Measurements from ENCODE around the gene TCTN1. TPM values are rescaled to one million over a fixed set of nuclear protein-coding genes. Genes with fewer than 3 reads are reported as not detected.
"Not testable (repeated sequence)": the region's sequence is repeated elsewhere in the genome, so short reads cannot be mapped to it uniquely, and the experiment has no call there.

Gene TCTN1
- total RNA-seq, 1 donor from 2014 or later: 31.4 TPM

DNA sequence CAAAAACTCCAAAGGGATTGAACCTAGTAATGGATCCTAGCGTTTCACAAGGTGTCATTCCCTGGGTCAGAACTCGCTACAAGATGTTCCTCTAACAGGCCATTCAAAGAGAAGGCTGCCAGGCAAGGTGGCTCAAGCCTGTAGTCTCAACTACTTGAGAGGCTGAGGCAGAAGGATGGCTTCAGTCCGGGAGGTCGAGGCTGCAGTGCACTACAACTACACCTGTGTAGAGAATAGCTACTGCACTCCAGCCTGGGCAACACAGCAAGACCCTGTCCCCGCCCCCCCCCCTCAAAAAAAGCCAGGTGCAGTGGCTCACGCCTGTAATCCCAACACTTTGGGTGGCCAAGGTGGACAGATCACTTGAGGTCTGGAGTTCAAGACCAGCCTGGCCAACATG lies 45.2 kb upstream of the TCTN1 start:
- intact Hi-C loops (cut with DNase I): no loop called here
- no peak overlapping the region for H3K27ac ChIP-seq
- H3K4me1 ChIP-seq: peaks cover 36% of the 10 kb centered on the region
- DNase-seq (ENCODE audit: extremely low spot score in 2 of 2): no peak
- peaks cover 3% of the 10 kb centered on the region for H3K9me3 ChIP-seq
- TF ChIP-seq POLR2AphosphoS5 (IDR thresholded peaks at IDR 0.05; ENCODE audit: insufficient read depth in 1 of 2, low read depth in 1 of 2): no peak
- TF ChIP-seq, protein P1, sequence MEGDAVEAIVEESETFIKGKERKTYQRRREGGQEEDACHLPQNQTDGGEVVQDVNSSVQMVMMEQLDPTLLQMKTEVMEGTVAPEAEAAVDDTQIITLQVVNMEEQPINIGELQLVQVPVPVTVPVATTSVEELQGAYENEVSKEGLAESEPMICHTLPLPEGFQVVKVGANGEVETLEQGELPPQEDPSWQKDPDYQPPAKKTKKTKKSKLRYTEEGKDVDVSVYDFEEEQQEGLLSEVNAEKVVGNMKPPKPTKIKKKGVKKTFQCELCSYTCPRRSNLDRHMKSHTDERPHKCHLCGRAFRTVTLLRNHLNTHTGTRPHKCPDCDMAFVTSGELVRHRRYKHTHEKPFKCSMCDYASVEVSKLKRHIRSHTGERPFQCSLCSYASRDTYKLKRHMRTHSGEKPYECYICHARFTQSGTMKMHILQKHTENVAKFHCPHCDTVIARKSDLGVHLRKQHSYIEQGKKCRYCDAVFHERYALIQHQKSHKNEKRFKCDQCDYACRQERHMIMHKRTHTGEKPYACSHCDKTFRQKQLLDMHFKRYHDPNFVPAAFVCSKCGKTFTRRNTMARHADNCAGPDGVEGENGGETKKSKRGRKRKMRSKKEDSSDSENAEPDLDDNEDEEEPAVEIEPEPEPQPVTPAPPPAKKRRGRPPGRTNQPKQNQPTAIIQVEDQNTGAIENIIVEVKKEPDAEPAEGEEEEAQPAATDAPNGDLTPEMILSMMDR (IDR thresholded peaks at IDR 0.05): no peak
- no peak for TF ChIP-seq POLR2A (IDR thresholded peaks at IDR 0.05)
- H3K4me3 ChIP-seq: no peak overlapping the region
- H3K27me3 ChIP-seq: no peaks in the 10 kb centered on the region
- no peaks in the 10 kb centered on the region for H3K36me3 ChIP-seq

DNA sequence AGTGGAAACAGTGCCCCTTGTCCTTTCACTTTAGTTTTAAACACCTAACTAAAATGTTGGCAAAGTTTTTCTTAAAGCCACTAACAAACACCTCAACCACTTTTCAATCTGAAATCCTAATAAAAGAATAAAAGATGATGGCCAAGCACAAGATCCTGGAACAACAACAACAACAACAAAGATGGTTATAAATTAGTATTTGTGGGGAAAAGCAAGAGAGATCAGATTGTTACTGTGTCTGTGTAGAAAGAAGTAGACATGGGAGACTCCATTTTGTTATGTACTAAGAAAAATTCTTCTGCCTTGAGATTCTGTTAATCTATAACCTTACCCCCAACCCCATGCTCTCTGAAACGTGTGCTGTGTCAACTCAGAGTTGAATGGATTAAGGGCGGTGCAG lies 44.1 kb upstream of the TCTN1 start:
- DNase-seq (ENCODE audit: extremely low spot score in 2 of 2); H3K27me3 ChIP-seq; H3K4me3 ChIP-seq; H3K36me3 ChIP-seq; H3K27ac ChIP-seq; H3K9me3 ChIP-seq; intact Hi-C loops (cut with DNase I): not testable (repeated sequence)
- peaks cover 36% of the 10 kb centered on the region for H3K4me1 ChIP-seq

DNA sequence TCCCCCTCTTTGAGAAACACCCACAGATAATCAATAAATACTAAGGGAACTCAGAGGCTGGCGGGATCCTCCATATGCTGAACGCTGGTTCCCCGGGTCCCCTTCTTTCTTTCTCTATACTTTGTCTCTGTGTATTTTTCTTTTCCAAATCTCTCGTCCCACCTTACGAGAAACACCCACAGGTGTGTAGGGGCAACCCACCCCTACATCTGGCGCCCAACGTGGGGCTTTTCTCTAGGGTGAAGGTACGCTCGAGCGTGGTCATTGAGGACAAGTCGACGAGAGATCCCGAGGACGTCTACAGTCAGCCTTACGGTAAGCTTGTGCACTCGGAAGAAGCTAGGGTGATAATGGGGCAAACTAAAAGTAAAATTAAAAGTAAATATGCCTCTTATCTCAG lies 43.1 kb upstream of the TCTN1 start:
- H3K4me3 ChIP-seq; H3K36me3 ChIP-seq; H3K9me3 ChIP-seq; DNase-seq (ENCODE audit: extremely low spot score in 2 of 2); intact Hi-C loops (cut with DNase I); H3K27me3 ChIP-seq; H3K27ac ChIP-seq: not testable (repeated sequence)
- peaks cover 36% of the 10 kb centered on the region for H3K4me1 ChIP-seq

GRCh38 chr12:110574044-110574443 lies 39.9 kb upstream of the TCTN1 start:
- Histone ChIP-seq H3K27ac (peak overlapping the region; percentile 37), H3K36me3 (no peaks in the 10 kb centered on the region), H3K27me3 (no peaks in the 10 kb centered on the region), H3K4me1 (peaks cover 56% of the 10 kb centered on the region), H3K4me3 (no peak overlapping the region), H3K9me3 (peaks cover 3% of the 10 kb centered on the region)
- no peak for DNase-seq (ENCODE audit: extremely low spot score in 2 of 2)
- TF ChIP-seq POLR2A (IDR thresholded peaks at IDR 0.05) (no peak), POLR2AphosphoS5 (IDR thresholded peaks at IDR 0.05; ENCODE audit: insufficient read depth in 1 of 2, low read depth in 1 of 2) (no peak)
- TF ChIP-seq, protein P1 (IDR thresholded peaks at IDR 0.05): no peak
- intact Hi-C loops (cut with DNase I): no loop called here

- peak overlapping the region; percentile 37 for H3K27ac ChIP-seq
- H3K4me1 ChIP-seq: peaks cover 64% of the 10 kb centered on the region
These were observed 39.2 kb upstream of the TCTN1 start for GRCh38 chr12:110574717-110575230.

GRCh38 chr12:110575326-110575725 lies 38.6 kb upstream of the TCTN1 start:
- H3K9me3 ChIP-seq: peaks cover 3% of the 10 kb centered on the region
- no peaks in the 10 kb centered on the region for H3K36me3 ChIP-seq
- no peak for DNase-seq (ENCODE audit: extremely low spot score in 2 of 2)
- TF ChIP-seq, protein P1 (IDR thresholded peaks at IDR 0.05): no peak
- TF ChIP-seq POLR2AphosphoS5 (IDR thresholded peaks at IDR 0.05; ENCODE audit: insufficient read depth in 1 of 2, low read depth in 1 of 2) (no peak), POLR2A (IDR thresholded peaks at IDR 0.05) (no peak)
- peak overlapping the region; percentile 24 for H3K27ac ChIP-seq
- H3K27me3 ChIP-seq: no peaks in the 10 kb centered on the region
- H3K4me1 ChIP-seq: peaks cover 69% of the 10 kb centered on the region
- no peak overlapping the region for H3K4me3 ChIP-seq
- intact Hi-C loops (cut with DNase I): loop anchor here (5.0 kb wide), 1 partner anchor 33 kb away; no protein-coding TSS in a partner anchor

More at GRCh38 chr12:110574717-110575230, 39.2 kb upstream of the TCTN1 start:
- not testable (repeated sequence) for H3K9me3 ChIP-seq; DNase-seq (ENCODE audit: extremely low spot score in 2 of 2); H3K4me3 ChIP-seq; H3K36me3 ChIP-seq; H3K27me3 ChIP-seq
- intact Hi-C loops (cut with DNase I): loop anchor here (5.0 kb wide), 1 partner anchor 32 kb away; no protein-coding TSS in a partner anchor

Data from vagina (tissue), 2 donors.